Measurements from ENCODE around the gene CCDC148.

Gene CCDC148

DNA sequence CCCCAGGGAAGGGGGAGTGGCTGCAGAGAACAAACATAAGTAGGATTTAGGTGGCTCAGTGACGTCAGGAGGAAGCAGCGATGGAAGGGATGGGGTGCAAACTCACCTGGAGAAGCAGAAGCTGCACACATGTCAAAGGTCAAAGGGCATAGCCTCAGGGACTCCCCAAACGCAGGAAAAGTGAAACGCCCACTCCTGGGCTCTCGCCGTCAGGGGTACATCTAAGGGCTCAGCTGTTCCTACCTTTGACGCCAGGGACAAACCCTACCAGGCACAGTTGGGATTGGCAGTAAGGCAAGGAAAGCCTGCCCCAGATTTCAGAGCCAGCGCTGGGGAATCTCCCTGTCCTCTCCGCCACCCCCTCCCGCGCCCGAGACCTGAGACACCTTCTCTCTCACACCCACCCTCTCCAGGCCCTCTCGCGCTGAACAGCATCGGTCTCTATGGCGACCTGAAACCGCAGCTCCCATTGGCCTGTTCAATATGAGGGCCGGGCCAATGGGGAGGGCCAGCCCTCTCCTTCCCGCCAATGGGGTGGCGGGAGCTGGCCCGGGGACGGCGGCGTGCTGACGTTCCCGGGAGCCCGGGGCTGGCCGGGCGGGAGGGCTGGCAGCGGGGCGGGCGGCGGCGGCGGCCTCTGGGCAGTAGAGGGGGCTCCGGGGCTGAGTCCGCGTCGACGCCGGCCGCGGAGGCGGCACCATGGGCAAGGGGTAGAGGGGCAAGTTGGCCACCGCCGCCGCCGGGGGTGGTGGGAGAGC, at the start of gene CCDC148, which contains the start of gene PKP4:
Gene CCDC148, minus strand, starts transcription at position 445 of the 758 bp plus-strand sequence. Its CDS starts 314 bp downstream, at position 131.
Gene PKP4, plus strand, starts transcription at position 644 of the 758 bp plus-strand sequence. CDS start 76,233 bp downstream, outside the sequence.
- peak; percentile 90 for DNase-seq

DNA sequence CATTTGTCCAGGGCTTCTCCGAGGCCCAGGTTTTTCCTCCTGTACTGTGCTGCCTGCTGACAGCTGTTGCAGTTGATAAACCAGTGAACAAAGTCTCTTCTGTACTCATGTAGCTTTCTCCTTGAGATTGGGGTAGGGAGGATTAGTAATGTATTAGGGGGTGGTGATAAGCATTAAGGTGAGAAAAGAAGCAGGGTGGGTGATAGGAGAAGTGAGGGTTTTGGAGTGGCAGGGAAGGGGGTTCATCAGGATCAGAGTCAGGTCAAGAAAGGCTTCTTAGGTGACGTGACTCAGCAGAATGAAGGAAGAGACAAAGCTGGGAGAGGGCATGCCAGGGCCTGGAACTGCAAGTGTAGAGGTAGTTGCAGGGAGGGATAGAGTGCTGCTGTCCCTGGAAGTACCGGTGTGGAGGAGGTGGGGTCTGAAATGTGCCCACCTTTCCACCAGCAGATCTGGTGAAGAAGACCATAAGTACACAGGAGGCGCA, 48.9 kb upstream of the CCDC148 start:
- DNase-seq: no peak

DNA sequence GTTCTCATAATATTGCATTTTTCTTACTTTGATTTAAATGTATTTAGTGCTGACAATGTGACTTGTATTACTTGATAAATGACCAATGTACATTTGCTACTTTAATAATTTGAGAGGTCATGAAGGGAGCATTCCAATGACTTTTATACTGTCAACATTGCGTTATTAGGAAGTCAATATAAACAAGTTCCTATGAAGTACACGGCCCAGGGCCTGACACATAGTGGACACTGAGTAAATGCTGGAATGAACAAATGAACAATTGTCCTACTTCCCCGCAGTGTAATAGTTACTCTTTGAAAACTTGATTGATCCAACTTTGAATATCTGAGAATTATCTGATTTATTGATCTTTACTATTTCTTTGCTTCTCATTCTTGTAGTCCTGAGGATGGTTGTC, 47.5 kb upstream of the CCDC148 start:
- DNase-seq: no peak

DNA sequence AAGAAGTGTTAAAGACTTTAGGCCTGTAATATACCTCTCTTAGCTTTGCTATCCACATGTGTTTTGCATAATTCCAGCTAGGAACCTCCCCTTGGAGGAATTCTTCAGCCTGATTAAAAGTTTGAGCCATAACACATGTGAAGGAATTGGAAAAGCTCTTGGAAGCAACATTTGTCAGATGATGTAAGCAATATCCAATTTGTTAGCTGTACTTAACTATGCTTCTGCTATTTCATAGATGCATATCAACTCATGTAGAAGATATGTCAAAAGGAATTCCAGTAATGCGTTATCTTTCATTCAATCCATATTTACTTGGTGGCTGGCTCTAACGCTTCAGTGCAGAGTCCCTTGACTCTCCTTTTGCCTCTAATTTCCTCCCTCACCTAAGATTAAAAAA, 46.4 kb upstream of the CCDC148 start:
- no peak for DNase-seq

DNA sequence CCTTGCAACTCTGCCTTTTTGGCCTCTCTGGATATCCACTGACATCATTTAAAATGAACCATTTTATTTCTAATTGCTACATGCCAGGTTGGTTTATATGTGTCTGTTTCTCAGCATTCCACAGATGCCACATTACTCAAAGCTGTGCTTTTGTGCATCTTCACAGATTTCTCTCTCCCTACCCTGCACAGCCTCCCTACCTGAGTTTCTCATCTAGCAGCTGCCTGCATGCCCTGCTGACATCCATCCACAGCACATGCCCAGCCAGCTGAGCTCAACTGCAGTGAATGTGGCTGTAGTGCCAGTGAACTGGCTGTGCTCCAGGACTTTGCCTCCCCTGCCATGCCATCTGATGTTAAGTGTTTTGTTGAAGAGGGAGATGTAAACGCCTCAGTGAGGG, 44.7 kb upstream of the CCDC148 start:
- peak; percentile 80 for DNase-seq

DNA sequence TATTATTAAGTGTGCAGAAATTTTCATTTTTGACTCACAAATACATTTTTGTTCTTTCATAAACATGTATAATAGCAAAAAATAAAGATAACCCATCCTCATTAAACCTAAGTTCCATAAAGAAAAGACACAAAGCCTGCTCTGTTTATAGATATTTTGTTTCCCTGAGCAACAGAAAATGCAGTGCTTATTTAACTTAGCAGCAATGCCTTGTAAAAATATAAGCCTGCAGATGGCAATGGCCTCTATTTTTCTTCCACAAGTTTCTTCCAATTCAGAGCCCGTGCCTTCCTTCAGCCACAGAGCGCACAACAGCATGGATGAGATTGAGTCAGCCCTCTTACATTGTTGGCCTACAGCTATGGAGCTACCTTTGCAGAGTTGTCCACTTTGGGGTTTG, 43.8 kb upstream of the CCDC148 start:
- no peak for DNase-seq

DNA sequence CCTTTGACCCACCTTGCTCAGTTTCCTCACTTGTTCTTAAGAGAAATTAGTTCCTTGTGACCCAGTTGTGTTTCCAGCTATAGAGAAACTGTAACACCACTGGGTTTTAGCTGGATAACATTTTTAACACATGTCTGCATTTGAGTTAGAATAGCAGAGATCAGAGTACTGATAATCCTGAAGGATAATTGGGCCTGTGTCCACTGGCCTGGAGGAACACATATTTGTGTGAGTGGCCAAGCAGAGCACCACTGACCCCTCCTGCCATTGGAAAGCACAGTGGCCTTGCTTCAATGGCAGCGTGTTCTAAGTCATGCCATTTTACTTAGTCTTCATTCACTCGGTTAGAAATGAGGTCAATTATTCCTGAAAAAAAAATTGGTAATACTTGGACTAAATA, 42.8 kb upstream of the CCDC148 start:
- no peak for DNase-seq

DNA sequence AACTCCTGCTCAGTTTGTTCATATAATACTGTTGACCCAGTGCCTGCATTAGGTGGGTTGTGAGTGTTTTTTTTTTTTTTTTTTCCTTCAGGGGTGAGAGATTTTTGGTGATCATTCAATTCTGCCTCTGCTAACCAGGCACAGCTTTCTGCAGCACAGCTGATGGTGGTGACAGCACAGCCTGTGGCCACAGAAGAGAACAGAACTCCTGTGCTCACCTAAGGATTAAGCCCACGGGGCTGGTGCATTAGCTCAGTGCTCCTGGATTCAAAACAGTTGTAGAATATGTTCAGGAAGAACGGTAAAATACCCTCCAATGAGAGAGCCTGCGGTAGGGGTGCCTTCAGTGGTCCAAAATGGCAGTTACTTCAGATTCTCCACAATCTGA, 42.2 kb upstream of the CCDC148 start:
- DNase-seq: no peak

DNA sequence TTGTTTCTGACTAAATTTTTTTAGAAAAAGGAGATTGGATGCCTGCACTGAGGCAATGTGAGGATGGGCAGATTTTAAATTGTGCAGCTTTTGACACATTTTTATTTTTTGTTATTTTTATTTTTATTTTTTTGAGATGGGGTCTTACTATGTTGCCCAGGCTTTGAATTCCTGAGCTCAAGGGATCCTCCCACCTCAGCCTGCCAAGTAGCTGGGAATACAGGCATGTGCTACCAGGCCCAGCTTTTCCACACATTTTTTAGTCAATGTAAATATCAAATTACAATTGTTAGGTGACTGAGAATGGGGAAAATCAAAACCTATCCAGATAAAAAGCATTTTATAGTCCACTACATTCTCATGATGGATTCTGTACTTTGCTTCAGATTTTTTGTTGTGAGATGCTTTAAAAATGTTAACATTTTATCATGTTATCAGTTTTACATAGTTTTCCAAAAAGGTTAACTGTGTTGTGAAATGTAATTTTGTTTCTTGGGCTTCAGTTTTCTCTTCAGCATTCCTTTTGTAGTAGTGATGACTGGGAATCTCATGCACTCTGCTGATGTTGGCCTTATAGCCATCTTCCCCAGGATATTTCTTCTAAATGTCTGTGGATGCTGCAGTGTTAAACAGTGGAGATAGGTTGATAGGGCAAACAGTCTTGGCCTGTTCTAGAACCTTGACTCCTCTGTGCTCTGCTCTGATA, 41.6 kb upstream of the CCDC148 start:
- no peak for DNase-seq

DNA sequence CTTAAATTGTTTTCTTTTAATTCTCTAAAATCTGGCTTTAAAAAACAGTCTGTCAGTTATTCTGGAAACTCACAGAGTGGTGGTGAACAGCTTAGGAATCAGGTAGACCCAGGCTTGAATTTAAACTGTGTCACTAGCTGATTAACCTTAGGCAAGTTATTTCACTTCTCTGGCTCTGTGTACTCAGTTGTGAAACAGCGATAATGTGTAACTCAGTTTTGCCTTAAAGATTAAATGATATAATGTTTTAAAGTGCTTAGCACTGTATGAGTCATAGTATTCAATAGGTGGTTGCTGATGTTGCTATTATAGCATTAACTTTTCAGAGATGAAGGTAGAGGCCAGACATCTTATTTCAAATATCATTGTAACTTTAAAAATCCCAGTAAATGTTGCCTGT, 40.9 kb upstream of the CCDC148 start:
- no peak for DNase-seq

DNA sequence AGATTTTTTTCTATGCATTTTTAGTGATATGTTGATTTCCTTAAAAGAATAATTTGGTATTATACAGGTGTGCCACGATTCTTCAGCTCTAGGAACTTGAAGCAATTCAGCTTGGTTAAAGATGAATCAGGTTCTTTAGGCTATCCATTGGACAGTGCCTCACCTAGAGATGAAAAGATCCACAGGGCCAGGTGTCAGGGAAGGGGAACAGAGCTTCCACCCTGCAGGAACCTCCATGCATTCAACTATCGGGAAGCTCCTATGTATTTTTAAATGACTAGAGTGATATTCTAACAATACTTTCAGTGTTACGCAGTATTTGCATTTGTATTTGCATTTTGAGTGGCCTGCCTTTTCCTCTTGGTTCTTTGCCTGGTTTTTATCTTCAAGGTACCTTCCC, 40.4 kb upstream of the CCDC148 start:
- no peak for DNase-seq

DNA sequence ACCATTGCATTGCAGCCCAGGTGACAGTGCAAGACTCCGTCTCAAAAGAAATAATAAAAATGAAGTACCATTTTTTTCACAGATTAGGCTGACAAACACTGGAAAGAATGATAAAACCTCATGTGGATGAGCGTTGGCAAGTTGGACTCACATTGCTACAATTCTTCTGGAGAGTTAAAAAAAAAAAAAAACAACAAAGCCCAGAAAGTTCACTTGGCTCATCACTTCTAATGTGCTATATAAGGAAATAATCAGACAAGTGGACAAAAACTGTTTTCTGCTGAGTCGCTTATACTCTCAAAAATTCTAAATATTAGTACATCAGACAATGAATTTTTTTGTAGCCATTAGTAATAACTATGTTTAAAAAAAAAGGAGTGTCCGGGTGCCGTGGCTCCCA, 38.6 kb upstream of the CCDC148 start:
- no peak for DNase-seq

DNA sequence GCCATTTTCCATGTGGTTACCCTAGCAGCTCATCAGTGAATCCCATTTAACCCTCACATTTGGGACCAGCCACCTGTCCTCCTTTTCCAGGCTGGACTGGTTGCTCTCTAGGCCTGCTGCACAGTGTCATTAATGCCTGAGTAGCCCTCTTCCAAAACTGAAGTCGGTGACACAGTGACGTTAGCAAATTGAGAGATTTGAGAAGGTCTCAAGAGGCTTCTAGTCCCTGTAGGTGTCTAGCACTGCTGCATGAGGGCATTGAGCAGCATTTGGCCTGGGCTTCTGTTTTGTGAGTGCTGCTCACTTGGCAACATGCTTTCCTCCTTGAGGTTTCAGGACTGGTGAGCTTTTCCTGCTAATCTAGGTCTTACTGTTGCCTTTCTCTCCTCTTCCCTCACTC, 36.9 kb upstream of the CCDC148 start:
- no peak for DNase-seq

DNA sequence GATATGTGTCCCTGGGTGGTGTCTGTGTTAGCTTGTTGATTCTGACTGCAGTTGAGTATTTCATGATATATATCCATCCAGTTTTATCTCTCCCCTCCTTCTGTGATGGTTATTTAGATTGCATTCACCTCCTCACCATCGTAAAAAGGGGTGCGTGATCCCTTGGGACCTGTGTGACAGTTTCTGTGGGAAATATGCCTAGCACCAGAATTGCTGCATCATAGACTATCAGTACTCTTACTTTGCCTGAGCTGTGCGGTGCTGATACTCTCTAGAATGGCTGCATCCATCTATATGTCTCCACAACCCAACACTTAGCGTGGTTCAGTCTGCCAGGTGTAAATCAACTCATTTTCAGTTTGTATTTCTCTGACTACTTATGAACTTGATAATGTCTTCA, 34.5 kb upstream of the CCDC148 start:
- no peak for DNase-seq

DNA sequence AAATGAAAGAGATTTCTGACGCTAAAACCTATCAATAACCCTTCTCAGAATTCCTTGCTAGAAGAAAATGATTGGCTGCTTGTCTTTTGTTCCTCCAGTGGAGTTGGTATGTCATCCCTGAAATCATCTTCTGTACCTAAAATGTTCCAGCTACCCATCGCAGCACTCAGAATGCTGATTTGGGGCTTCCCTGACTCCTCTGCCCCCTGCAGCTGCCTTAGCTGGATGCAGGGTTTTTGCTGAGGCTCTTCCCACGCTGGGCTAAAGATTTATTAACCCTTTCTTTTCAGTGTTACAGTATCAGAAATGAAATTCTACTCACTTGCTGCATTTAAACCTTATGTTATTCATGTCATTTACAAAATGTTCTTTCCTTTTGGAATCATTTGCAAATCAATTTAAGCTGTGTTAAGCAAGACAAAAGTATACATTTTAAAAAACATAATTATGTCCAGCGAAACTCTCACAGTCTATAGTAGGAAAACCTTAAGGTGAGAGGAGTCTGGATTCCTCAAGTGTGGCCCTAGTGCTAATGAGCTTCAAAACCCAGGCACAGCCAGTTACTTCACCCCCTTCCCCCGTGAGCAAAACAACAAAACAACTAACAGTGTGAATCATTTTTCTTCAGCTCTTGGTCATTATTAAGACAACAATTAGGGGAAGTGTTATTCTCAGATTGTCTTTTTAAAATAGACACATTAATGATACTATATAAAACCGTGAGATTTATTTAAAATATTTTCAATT, 33.0 kb upstream of the CCDC148 start:
- DNase-seq: no peak

DNA sequence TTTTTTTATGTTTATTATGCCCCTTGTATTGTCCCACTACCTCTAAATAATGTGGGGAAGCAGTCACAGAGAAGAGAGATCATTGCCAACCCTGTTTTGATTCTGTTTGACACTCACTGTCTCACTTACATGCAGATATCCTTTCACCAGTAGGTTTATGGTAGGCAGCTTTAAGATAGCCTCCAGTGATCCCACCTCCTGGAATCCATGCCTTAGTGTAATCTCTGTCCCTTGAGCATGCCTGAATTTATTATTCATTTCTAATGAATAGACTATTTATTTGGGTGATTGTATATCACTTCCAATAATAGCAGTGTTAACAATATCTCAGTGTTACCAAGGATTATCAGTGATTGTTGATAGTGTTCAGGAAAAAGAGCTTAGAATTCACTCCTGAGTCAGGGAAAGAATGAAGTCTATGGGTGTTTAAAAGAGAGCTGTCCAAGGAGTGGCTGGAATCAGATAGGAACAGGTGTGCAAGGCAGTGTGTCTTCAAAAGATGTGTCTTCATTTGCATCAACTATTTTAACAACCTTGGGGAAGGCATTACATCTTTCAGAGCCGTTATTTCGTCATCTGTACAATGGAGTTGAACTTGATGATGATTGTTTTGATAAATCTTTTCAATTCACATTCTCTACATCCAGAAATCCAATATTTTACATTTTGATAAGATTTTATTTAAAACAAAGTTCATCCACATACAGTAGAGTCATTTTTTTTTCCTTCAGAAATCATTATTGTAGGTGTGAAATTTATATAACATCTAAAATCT, 32.1 kb upstream of the CCDC148 start:
- no peak for DNase-seq

DNA sequence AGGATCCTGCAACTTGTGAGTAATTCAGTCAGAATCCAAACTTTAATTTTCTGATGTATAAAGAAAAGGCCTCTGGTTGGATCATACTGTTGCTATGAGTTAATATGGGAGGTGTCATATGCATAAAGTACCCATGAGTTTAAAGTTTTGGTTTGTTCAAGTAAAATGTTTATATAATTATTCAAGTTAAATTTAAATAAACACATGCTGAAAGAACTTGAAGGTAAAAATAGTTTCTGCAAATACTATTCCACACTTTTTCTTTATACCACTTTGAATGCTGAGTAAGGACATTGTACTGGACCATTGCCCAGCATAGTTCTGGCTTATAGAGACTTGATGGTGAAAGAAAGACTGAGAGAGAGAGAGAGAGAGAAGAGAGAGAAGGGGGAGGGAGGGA, 30.9 kb upstream of the CCDC148 start:
- DNase-seq: no peak

DNA sequence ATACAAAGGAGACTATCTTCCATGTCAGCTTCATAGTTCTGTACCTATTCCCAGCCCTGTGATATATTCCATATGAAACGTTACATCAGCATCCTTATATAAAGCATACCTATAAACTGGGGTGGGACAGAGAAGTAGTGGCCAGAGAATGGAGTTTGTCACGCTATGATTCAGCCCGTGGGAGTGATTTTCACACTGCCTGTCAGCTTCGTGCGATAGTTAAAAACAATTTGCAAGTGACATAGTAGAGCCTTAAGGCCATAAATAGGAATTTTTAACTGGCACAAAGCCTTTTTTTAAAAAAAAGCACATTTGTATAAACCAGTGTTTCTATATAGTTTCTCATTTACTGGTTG, 30.4 kb upstream of the CCDC148 start:
- no peak for DNase-seq

DNA sequence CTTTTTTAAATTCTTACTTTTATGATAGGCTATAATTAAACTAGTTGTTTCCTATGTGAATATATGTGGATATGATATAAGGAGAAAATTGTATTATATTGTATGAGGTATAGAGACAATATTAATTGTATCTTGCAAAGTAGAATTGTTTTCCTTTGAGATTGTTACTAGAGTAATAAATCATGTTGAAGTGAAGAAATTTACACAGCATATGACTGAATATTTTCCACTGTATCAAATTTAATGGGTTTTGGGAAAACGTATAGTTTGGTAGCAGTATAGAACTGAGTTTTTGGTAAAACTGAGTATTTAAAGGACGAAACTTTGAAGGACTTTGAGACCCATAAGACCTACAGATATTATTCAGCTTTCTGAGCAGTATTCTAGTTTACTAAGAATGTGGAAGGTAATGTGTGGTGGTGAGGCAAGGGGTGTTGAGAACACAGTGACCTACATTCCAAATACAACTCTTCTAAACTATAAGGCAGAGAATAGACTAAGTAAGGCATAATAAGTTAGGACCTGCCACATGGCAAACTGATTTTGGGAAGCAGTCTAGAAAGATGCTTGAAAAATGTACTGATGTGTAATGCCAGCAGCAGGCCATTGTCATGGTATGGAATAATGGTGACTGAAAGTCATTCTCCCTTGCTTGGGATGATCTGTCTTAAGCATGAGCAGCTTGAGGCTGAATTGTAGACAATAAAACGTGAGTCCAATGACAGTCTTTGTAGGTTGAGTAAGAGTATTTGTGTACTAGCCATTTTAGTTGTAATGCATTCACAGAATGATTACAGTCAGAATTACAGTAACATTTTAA, 29.8 kb upstream of the CCDC148 start:
- no peak for DNase-seq

DNA sequence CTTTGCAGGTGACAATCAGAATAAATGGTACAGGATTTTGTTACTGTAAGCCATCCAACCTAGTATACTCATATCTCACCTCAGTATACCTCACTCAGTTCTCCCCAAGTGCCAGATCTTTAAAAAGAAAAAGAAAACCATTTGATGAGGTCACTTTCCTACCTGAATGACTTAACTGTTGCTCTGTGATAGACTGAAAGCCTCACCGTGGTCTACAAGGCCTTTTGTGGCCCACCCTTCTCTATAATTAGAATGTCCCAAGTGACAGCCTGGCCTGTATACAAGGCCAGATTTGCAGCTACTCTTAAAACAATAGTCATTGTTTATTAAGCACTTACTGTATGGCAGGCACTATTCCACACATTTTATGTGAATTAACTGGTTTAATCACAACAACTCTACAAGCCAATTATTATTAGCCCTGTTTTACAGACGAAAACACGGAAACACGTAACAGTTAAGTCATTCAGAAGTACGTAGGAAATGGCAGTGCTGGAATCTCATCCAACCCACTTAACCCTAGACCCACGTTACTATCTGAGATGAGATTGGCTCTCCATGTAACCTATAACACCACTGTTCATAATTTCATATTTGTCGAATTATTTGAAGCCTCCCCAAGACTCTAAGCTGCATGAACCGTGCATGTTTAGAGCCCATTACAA, 28.5 kb upstream of the CCDC148 start:
- DNase-seq: no peak

DNA sequence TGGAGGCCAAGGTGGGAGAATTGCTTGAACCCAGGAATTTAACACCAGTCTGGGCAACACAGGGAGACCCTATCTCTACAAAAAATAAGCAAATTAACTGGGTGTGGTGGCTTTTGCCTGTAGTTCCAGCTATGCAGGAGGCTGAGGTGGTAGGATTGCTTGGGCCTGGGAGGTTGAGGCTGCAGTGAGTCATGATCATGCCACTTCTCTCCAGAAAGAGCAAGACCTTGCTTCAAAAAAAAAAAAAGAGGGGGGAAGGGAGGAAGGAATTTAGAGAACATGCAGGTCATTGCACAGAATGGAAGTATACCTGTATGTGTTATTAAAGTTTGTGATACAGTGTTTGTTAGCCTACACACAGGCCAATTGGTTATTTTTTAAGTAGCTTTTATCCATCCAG, 26.0 kb upstream of the CCDC148 start:
- DNase-seq: no peak
